K562 (cell line): ENCODE data around the gene OR6S1. TPM values are rescaled to one million over a fixed set of nuclear protein-coding genes. Genes with fewer than 3 reads are reported as not detected.

Experiments used
- ATAC-seq: fragments of 200-7000 bp; cut with Tn5 transposase; 3 replicates; pipeline ENCODE4 v1.9.1; 2020; ENCODE audit warnings: moderate library complexity
- BruUV-seq: library from RNA; stranded (reverse); fragments of 400-500 nt; replicated peaks from 2 replicates; lab custom pipeline; 2021; lab: Mats Ljungman, UMichigan
- CTCF ChIA-PET: fragments of 300-600 bp; formaldehyde crosslinking; extraction: SDS; loops from one replicate; lab custom pipeline; 2021; ENCODE audit warnings: low intra/inter-chr PET ratio; lab: Yijun Ruan, JAX
- POLR2A ChIA-PET: fragments of 300-600, 350-650 bp; sonication (Branson Sonifier 250); formaldehyde crosslinking; extraction: SDS; loops from one replicate; lab custom pipeline; 2021; ENCODE audit warnings: antibody characterized with exemption, inconsistent platforms; lab: Yijun Ruan, JAX
- DNase-seq, 4 experiments: peaks; one replicate each; pipeline versions ENCODE4 v3.0.0 to v3.0.0-alpha.2; 2011 to 2018; ENCODE audit warnings: low spot score in 3 of 4, mixed read lengths in 3 of 4; ENCODE audit errors: extremely low read depth in 1 of 4
- FAIRE-seq: peaks from 2 replicates; lab custom pipeline; 2011; peaks lifted over from hg19 to GRCh38; lab: Jason Lieb, UNC
- H2AFZ ChIP-seq: 2 replicates; pipeline ENCODE4 v1.6.0; 2011; ENCODE audit warnings: low read depth, low read length, control low read depth, inconsistent platforms
- H3K27ac ChIP-seq: fragments of 200-600 bp; 3 replicates; pipeline ENCODE4 v1.8.0; 2011; ENCODE audit warnings: low read depth, mild to moderate bottlenecking, control low read depth, inconsistent platforms, low read length, moderate library complexity, mixed read lengths; ENCODE audit errors: extremely low read depth
- H3K27me3 ChIP-seq, 2 experiments: fragments of 300-600 bp in 1 of 2; 2 replicates in 1 of 2; 3 replicates in 1 of 2; pipeline versions ENCODE4 v1.6.0 to v1.8.0; 2011; ENCODE audit warnings: inconsistent platforms in 2 of 2, low read length in 2 of 2, mild to moderate bottlenecking in 1 of 2, mixed read lengths in 1 of 2, moderate library complexity in 1 of 2; ENCODE audit not compliant: control insufficient read depth in 2 of 2, insufficient read depth in 2 of 2
- H3K36me3 ChIP-seq: fragments of 300-600 bp; 3 replicates; pipeline ENCODE4 v1.8.0; 2011; ENCODE audit warnings: mild to moderate bottlenecking, low read length, inconsistent platforms; ENCODE audit not compliant: control insufficient read depth, insufficient read depth
- H3K4me1 ChIP-seq, 2 experiments: fragments of 200-600 bp in 1 of 2; replicated peaks in 1 of 2; 2 replicates in 1 of 2; 3 replicates in 1 of 2; pipeline versions ENCODE4 v1.5.1 to v1.8.0; 2011; ENCODE audit warnings: inconsistent platforms in 2 of 2, low read length in 2 of 2, mild to moderate bottlenecking in 1 of 2, mixed read lengths in 1 of 2, moderate library complexity in 1 of 2; ENCODE audit not compliant: control insufficient read depth in 2 of 2, insufficient read depth in 2 of 2
- H3K4me2 ChIP-seq: 2 replicates; pipeline ENCODE4 v1.6.1; 2011; ENCODE audit warnings: low read length, control low read depth, inconsistent platforms, mixed read lengths; ENCODE audit not compliant: insufficient read depth
- H3K4me3 ChIP-seq: fragments of 200-600 bp; sonication (generic), shearing (Covaris generic); 2 replicates; pipeline ENCODE4 v1.5.1; 2016; ENCODE audit warnings: control low read depth, inconsistent platforms
- H3K79me2 ChIP-seq: fragments of 200-600 bp; 3 replicates; pipeline ENCODE4 v1.8.0; 2011; ENCODE audit warnings: low read length, inconsistent platforms; ENCODE audit not compliant: control insufficient read depth, insufficient read depth
- H3K9ac ChIP-seq, 2 experiments: 2 replicates each; pipeline versions ENCODE4 v1.6.0 to v1.6.1; 2011; ENCODE audit warnings: low read depth in 2 of 2, low read length in 2 of 2, control low read depth in 1 of 2, inconsistent platforms in 1 of 2, mild to moderate bottlenecking in 1 of 2, mixed read lengths in 1 of 2; ENCODE audit not compliant: insufficient read depth in 1 of 2
- H3K9me1 ChIP-seq: one replicate; pipeline ENCODE4 v1.6.0; 2011; ENCODE audit warnings: inconsistent platforms, mild to moderate bottlenecking, low read length, moderate library complexity; ENCODE audit not compliant: control insufficient read depth, insufficient read depth
- H3K9me3 ChIP-seq: replicated peaks from 2 replicates; pipeline ENCODE4 v1.5.1; 2011; ENCODE audit warnings: low read depth, low read length, inconsistent platforms; ENCODE audit not compliant: control insufficient read depth, insufficient read depth
- H4K20me1 ChIP-seq: replicated peaks from 2 replicates; pipeline ENCODE4 v1.6.1; 2011; ENCODE audit warnings: low read length, inconsistent platforms, mixed read lengths; ENCODE audit not compliant: control insufficient read depth, insufficient read depth
- ATF7 ChIP-seq: fragments of 450-650 bp; IDR thresholded peaks from 2 replicates; pipeline ENCODE4 v1.7.1; 2014; ENCODE audit warnings: mild to moderate bottlenecking, moderate library complexity
- EWSR1 ChIP-seq: fragments of 450-650 bp; IDR thresholded peaks from 2 replicates; pipeline ENCODE4 v1.6.1; 2018; ENCODE audit warnings: borderline replicate concordance, mild to moderate bottlenecking, low read depth, moderate library complexity; ENCODE audit not compliant: partially characterized antibody
- KLF16 ChIP-seq: IDR thresholded peaks from 2 replicates; pipeline ENCODE4 v1.6.1; 2016; ENCODE audit warnings: antibody characterized with exemption
- SIX5 ChIP-seq, 2 experiments: IDR thresholded peaks; 2 replicates each; pipeline ENCODE4 v1.6.1; 2011; ENCODE audit warnings: low read length in 2 of 2, borderline replicate concordance in 1 of 2, low read depth in 1 of 2, mild to moderate bottlenecking in 1 of 2, moderate library complexity in 1 of 2; ENCODE audit not compliant: insufficient read depth in 1 of 2
- SMAD4 ChIP-seq: fragments of 250-450 bp; sonication (Bioruptor Pico); conservative IDR thresholded peaks from 2 replicates; pipeline ENCODE4 v1.8.0; 2021; ENCODE audit warnings: inconsistent platforms, mild to moderate bottlenecking, moderate library complexity
- ZBTB1 ChIP-seq: sonication (generic); formaldehyde crosslinking; IDR thresholded peaks from 2 replicates; pipeline ENCODE4 v1.8.1; 2023; ENCODE audit warnings: missing genetic modification reagents, low read depth, mild to moderate bottlenecking, borderline replicate concordance
- ZFP1 ChIP-seq: fragments of 450-650 bp; formaldehyde crosslinking; IDR thresholded peaks from 2 replicates; pipeline ENCODE4 v1.4.0; 2020; ENCODE audit warnings: mild to moderate bottlenecking, mixed read lengths
- ZNF253 ChIP-seq: fragments of 250-450 bp; sonication (Bioruptor Pico); conservative IDR thresholded peaks from 2 replicates; pipeline ENCODE4 v1.6.1; 2021; ENCODE audit warnings: mild to moderate bottlenecking
- WGBS: fragments of 100-300 bp; shearing (Covaris generic); methylation state at CpG from one replicate; pipeline ENCODE4 v1.1.6; 2016; ENCODE audit warnings: low coverage, mixed read lengths; ENCODE audit not compliant: insufficient coverage; ENCODE audit errors: missing lambda C conversion rate; 5-methylcytosine and 5-hydroxymethylcytosine counted together
- in situ Hi-C: fragments of 300-500 bp; cut with MboI; formaldehyde crosslinking; loops from 4 replicates; pipeline ENCODE4 v1.15.0; 2018; ENCODE audit warnings: inconsistent platforms, mixed read lengths
- intact Hi-C: fragments of 100-400 bp; cut with micrococcal nuclease; formaldehyde crosslinking; loops from 2 replicates; pipeline ENCODE4 v1.14.2; 2022
- polyA plus RNA-seq, 8 experiments: library from polyadenylated mRNA; depleted of rRNA in 4 of 8; stranded (reverse) in 5 of 8; unstranded in 3 of 8; fragments of >200 nt; fragmentation: Nextera tagmentation in 2 of 8; fragmentation: Illumina TruSeq in 1 of 8; extraction: Ambion mirVana in 2 of 8; extraction: Trizol in 1 of 8; gene quantifications; 2 replicates each; pipeline versions ENCODE4 v1.2.1 to v1.2.3, GENCODE V29; 2011 to 2014; ENCODE audit warnings: inconsistent platforms in 1 of 8, missing spikeins in 1 of 8
- total RNA-seq, 7 experiments: library from RNA; depleted of rRNA in 6 of 7; stranded (reverse); fragments of >200 nt in 6 of 7; fragmentation: Illumina TruSeq in 2 of 7; extraction: Trizol in 2 of 7; gene quantifications; 2 replicates each; pipeline versions ENCODE4 v1.2.1 to v1.2.3, GENCODE V29; 2011 to 2021; ENCODE audit warnings: low replicate concordance in 1 of 7
- TF ChIP-seq, protein P1 (sequence below): fragments of 450-650 bp; IDR thresholded peaks from 2 replicates; pipeline ENCODE4 v1.6.1; 2016; ENCODE audit warnings: missing biosample characterization, missing genetic modification characterization
- TF ChIP-seq, protein P2 (sequence below): sonication (generic); formaldehyde crosslinking; IDR thresholded peaks from 2 replicates; pipeline ENCODE4 v1.8.1; 2023; ENCODE audit warnings: mild to moderate bottlenecking, missing genetic modification reagents

Gene OR6S1
- total and polyA plus RNA-seq, 9 of the 15 experiments (the other 6 are each of a cell fraction or from before 2014, with no cell fraction given) = not detected

DNA sequence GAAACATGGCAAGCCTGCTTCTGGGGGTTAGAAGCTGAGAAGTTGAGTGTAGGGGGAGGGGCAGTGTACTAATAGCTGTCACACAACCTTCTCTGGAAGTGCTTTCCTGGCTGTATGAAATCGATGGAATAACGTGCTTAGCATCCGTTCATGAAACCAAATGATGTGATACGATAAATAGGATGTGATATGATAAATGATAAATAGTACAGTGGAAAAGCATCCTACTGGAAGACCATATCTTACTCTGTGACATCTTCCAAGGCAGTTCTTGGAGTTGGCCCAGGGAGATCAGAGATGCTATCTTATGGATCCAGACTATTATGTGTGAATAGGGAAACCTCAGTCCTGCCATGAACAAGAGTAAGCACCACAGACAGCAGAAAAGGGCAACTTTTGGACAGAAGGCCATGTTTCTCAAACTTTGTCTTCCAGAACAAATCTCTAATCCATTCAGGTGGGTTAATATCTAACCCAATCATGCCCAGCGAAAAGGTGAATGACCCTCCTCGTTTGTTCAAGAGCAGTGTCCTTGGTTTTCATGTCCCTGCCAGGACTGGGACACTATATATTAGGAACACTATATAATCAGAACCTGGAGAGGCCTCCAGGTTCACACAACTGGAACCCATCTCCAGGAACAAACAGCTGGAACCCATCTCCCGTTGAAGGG lies 46.8 kb upstream of the OR6S1 start, which contains the start of gene ANG:
ANG (plus strand) TSS at position 598 of the 673 bp plus-strand sequence. CDS start 4,801 bp downstream, outside the sequence.
- Histone ChIP-seq H3K9me3 (no peaks in the 10 kb centered on the region), H3K4me1 (peaks cover 3 to 9% of the 10 kb centered on the region in 2 experiments; a peak in 2 of 5 replicates), H3K36me3 (no peaks in the 10 kb centered on the region)
- WGBS = 24% methylated on average over 7 of the region's 7 CpGs
- POLR2A ChIA-PET = interaction anchor here (0.8 kb wide), 1 partner anchor 58 kb away, joined by 3 read pairs; no protein-coding TSS in a partner anchor
- intact Hi-C loops = no loop called here
- FAIRE-seq = no peak
- BruUV-seq = no TSS peak
- TF ChIP-seq, protein P1, sequence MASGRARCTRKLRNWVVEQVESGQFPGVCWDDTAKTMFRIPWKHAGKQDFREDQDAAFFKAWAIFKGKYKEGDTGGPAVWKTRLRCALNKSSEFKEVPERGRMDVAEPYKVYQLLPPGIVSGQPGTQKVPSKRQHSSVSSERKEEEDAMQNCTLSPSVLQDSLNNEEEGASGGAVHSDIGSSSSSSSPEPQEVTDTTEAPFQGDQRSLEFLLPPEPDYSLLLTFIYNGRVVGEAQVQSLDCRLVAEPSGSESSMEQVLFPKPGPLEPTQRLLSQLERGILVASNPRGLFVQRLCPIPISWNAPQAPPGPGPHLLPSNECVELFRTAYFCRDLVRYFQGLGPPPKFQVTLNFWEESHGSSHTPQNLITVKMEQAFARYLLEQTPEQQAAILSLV (tag) = no peak
- no peak for TF ChIP-seq ATF7
- no peak for TF ChIP-seq ZNF253 (CRISPR knock-in tag)
- TF ChIP-seq SIX5 (IDR thresholded peaks at IDR 0.05; ENCODE audit: borderline replicate concordance in 1 of 2, insufficient read depth in 1 of 2, low read depth in 1 of 2, low read length in 2 of 2) = no peak
- no peak for TF ChIP-seq ZBTB1 (CRISPR knock-in tag)
- TF ChIP-seq, protein P2, sequence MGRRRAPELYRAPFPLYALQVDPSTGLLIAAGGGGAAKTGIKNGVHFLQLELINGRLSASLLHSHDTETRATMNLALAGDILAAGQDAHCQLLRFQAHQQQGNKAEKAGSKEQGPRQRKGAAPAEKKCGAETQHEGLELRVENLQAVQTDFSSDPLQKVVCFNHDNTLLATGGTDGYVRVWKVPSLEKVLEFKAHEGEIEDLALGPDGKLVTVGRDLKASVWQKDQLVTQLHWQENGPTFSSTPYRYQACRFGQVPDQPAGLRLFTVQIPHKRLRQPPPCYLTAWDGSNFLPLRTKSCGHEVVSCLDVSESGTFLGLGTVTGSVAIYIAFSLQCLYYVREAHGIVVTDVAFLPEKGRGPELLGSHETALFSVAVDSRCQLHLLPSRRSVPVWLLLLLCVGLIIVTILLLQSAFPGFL = no peak
- TF ChIP-seq ZFP1 = no peak
- no peak for TF ChIP-seq EWSR1
- TF ChIP-seq KLF16 = no peak
- no peak for TF ChIP-seq SMAD4 (CRISPR knock-in tag)
- TF ChIP-seq, all 486 proteins: peak for 0
- DNase-seq (no peak), ATAC-seq (no peak)
- no peaks in the 10 kb centered on the region for H3K79me2 ChIP-seq
- no peak within 1 kb of the TSS for H3K9ac ChIP-seq
- H3K27me3 ChIP-seq = no peaks in the 10 kb centered on the region
- no peak within 1 kb of the TSS for H2AFZ ChIP-seq
- CTCF ChIA-PET = no interaction called here
- in situ Hi-C loops = no loop called here
- H3K4me3 ChIP-seq = no peak within 1 kb of the TSS
- no peak within 1 kb of the TSS for H3K27ac ChIP-seq
- peaks cover 5% of the 10 kb centered on the region; the same call in 1 of the 2 replicates for H4K20me1 ChIP-seq
- H3K9me1 ChIP-seq = no peaks in the 10 kb centered on the region
- H3K4me2 ChIP-seq = no peak within 1 kb of the TSS
